NB4 (cell line): ENCODE results near the gene ZBTB44.
A peak's percentile ranks its signal among the peaks of the same experiment; 100 is the strongest.

ENCODE experiments used
- DNase-seq: peaks from one replicate; pipeline ENCODE4 v3.0.0; 2010; ENCODE audit warnings: low read depth
- H3K4me3 ChIP-seq: one replicate; pipeline ENCODE4 v1.5.1; 2011; ENCODE audit warnings: mild to moderate bottlenecking, low read depth, low read length, moderate library complexity
- CTCF ChIP-seq: IDR thresholded peaks from one replicate; pipeline ENCODE4 v1.5.1; 2012; ENCODE audit warnings: low read depth, low read length
- MAX ChIP-seq: IDR thresholded peaks from 2 replicates; pipeline ENCODE4 v1.6.1; 2011; ENCODE audit warnings: low read depth, low read length
- MYC ChIP-seq: IDR thresholded peaks from 2 replicates; pipeline ENCODE4 v1.6.1; 2011; ENCODE audit warnings: low read depth, low read length
- POLR2A ChIP-seq: IDR thresholded peaks from 2 replicates; pipeline ENCODE4 v1.6.1; 2011; ENCODE audit warnings: mild to moderate bottlenecking; ENCODE audit not compliant: insufficient read length; ENCODE audit errors: extremely low read depth

ZBTB44 gene

GRCh38 chr11:130327716-130328115 lies 13.0 kb upstream of the ZBTB44 start:
- no peak for TF ChIP-seq POLR2A
- no peak for TF ChIP-seq MYC
- no peak for TF ChIP-seq CTCF
- no peak for TF ChIP-seq MAX
- no peak for DNase-seq
- no peak overlapping the region for H3K4me3 ChIP-seq

- H3K4me3 ChIP-seq, result no peak overlapping the region
- TF ChIP-seq MAX (no peak), CTCF (no peak), MYC (no peak), POLR2A (no peak)
Measured at GRCh38 chr11:130325691-130326090, 11.0 kb upstream of the ZBTB44 start.

GRCh38 chr11:130323452-130324450 lies 9.0 kb upstream of the ZBTB44 start:
- no peak for TF ChIP-seq POLR2A
- no peak for TF ChIP-seq MAX
- TF ChIP-seq MYC, result no peak
- no peak for TF ChIP-seq CTCF
- DNase-seq, result no peak
- H3K4me3 ChIP-seq, result no peak overlapping the region

More at GRCh38 chr11:130325691-130326090, 11.0 kb upstream of the ZBTB44 start:
- no peak for DNase-seq

GRCh38 chr11:130322126-130322525 lies 7.4 kb upstream of the ZBTB44 start:
- H3K4me3 ChIP-seq, result no peak overlapping the region
- TF ChIP-seq POLR2A (no peak), CTCF (no peak), MAX (no peak), MYC (no peak)
- no peak for DNase-seq

GRCh38 chr11:130318031-130318673 lies 3.4 kb upstream of the ZBTB44 start:
- no peak for DNase-seq
- no peak overlapping the region for H3K4me3 ChIP-seq
- no peak for TF ChIP-seq POLR2A

GRCh38 chr11:130315354-130315970 lies 745 bp upstream of the ZBTB44 start:
- H3K4me3 ChIP-seq, result peak overlapping the region; percentile 66
- peak; percentile 22 for DNase-seq
- TF ChIP-seq CTCF (no peak), POLR2A (no peak), MYC (no peak)
